GM21723 (cell line): ENCODE data around the gene CD48.
A peak's percentile ranks its signal among the peaks of the same experiment; 100 is the strongest.
"Not testable (repeated sequence)": the region's sequence is repeated elsewhere in the genome, so short reads cannot be mapped to it uniquely, and the experiment has no call there.

Experiments used
- ATAC-seq: cut with Tn5 transposase; IDR thresholded peaks from one replicate; pipeline ENCODE4 v1.9.1; 2021; ENCODE audit warnings: mild to moderate bottlenecking, moderate library complexity; ENCODE audit not compliant: unreplicated experiment

CD48 gene

DNA sequence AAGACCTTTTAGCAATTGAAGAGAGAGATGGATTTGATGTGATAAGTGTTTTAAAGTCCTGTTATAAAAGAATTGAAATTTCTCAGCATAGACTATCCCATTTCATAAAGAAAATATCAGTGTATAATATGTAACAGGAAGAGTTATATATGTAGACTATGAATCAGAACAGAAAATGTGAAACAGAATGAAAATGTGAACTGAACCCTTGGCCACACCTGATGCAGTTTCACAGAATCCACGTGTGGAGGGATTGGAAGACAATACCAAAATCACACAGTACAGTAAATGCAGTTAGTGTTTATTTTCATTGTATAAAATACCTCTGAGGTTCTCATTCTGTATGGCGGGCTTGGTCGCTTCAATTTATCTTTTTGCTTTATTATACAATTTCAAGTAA, 54.9 kb downstream of the CD48 start:
- ATAC-seq = peak; percentile 47

DNA sequence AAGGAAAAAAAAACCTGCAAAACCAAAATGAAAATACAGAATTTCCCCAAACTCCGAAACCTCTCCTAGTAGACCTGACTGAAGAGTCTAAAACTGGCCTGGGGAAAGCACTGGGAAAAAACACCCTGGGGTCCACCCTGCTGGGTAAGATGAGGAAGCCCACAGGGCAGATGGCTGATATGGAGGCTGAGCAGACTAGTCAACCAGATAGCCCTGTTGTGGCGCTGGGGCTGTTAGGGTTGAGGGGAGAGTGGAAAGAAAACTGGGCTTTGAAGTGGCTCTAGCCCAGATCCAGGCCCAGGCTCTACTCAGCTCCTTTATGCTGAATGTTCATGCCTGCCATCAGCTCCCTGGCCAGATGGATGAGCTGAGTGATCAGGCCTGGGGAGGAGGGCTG, 58.0 kb downstream of the CD48 start:
- ATAC-seq = no peak

- no peak for ATAC-seq
Observed at GRCh38 chr1:160652924-160653619, 58.5 kb downstream of the CD48 start.

DNA sequence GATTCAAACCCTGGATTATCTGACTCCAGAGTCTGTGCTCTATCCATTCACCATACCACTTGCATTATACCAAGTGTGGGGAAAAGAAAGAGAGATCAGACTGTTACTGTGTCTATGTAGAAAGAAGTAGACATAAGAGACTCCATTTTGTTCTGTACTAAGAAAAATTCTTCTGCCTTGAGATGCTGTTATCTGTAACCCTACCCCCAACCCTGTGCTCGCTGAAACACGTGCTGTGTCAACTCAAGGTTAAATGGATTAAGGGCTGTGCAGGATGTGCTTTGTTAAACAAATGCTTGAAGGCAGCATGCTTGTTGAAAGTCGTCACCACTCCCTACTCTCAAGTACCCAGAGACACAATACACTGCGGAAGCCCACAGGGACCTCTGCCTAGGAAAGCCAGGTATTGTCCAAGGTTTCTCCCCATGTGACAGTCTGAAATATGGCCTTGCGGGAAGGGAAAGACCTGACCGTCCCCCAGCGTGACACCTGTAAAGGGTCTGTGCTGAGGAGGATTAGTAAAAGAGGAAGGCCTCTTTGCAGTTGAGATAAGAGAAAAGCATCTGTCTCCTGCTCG, 59.5 kb downstream of the CD48 start:
- ATAC-seq = not testable (repeated sequence)

- ATAC-seq = no peak
Observed at GRCh38 chr1:160651433-160652064, 60.1 kb downstream of the CD48 start.

DNA sequence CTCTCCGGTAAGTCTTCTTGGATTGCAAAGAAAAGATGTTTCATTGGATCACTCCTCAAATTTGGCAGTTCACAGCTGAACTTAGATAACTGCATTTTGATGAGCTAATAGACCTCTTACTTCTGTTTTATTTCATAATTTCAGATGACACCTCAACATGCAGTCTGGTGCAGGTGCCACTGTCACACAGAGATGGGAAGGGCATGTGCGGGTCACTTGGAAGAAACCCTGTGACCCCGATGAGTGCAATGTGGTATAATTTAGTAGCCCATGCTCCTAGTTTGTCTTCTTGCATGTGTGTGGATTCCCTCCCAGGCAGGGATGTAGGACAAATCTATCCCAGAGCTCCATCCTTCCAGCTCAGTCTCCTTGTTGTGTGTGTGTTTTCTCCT, 64.3 kb downstream of the CD48 start:
- no peak for ATAC-seq

DNA sequence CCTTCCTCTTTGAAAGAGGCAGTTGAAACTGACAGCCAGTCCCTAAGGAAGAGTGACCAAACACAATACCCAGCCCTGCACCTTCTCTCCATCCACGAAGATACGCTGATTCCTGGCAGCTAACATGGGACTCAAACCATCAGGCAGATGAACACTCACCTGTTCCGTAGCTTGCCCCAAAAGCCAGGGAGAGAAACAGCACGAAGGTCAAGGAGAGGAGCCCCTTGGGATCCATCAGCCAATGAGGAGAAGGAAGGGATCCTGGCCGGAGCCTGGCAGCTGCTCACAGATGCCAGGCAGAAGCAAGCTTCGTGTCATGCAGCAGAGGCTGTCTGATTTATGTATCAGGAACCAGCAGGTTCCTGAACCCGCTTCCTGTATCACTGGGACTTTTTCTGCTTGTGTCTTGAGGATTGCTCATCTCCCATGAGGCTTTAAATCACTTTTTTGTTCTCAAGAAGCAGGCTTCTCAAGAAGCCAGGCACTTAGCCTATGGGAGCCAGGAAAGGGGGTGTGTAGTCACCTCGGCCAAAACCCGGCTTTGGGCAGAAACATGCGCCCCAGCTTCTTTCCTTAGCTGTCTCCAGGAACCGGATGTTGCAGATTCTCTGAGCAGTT, 64.8 kb downstream of the CD48 start, which contains the start of gene SLAMF1:
Gene SLAMF1, minus strand, starts transcription at position 334 of the 618 bp plus-strand sequence. Its CDS starts 99 bp downstream, at position 235.
- peak; percentile 49 for ATAC-seq

DNA sequence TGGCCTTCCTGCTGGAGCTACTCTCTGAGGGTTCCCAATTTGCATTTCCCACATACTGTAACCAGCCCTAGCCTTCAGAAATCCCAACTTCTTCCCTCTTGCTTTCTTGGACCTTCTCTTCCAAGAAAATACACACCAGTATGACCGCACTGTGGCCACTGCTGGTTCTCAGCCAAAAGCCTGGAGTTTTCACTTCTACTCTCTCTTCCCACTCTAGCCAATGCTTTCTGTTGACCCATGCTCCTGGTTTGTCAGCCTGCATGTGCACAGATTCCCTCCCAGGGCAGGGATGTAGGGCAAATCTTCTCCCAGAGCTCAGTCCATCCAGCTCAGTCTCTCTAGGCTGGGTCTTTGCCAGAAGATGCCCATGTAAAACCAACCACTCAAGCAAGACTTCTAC, 65.4 kb downstream of the CD48 start:
- no peak for ATAC-seq

DNA sequence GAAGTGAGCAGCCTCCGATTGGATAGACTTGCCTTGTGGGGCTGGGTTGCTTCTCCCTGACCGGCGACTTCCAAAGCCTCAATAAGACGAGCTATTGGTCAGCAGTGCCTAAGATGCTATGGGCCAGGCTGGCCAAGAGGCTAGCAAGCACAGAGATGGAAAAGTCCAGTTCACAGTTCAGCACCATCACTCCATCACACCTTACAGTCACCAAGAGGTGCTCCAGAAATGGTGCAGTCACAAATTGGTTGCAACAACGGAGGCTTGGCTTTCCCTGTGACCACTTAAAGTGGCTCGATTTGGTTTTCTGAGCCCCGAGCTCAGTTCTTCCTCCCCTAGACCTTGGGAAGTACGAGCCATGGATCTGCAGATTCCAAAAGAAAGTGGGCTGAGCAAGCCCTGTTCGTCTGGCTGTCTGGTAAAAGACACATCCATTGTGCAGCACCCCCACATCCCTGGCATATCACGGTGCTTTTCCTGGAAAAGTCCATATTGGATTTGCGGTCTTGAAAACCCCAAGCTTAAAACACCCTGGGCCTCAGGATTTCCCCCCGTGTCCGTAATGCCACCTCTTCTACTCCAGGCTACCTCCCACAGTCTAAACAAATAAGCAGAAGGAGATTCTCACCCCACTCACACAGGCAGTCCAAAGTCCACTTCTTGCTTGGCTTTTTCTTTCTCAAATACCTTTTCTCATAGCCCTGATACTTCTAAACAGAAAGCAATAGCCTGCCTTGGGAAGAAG, 66.1 kb downstream of the CD48 start:
- no peak for ATAC-seq

- ATAC-seq = no peak
Observed at GRCh38 chr1:160644399-160644798, 67.2 kb downstream of the CD48 start.

- no peak for ATAC-seq
Observed at GRCh38 chr1:160643138-160643537, 68.5 kb downstream of the CD48 start.

- no peak for ATAC-seq
Observed at GRCh38 chr1:160642281-160642644, 69.4 kb downstream of the CD48 start.

DNA sequence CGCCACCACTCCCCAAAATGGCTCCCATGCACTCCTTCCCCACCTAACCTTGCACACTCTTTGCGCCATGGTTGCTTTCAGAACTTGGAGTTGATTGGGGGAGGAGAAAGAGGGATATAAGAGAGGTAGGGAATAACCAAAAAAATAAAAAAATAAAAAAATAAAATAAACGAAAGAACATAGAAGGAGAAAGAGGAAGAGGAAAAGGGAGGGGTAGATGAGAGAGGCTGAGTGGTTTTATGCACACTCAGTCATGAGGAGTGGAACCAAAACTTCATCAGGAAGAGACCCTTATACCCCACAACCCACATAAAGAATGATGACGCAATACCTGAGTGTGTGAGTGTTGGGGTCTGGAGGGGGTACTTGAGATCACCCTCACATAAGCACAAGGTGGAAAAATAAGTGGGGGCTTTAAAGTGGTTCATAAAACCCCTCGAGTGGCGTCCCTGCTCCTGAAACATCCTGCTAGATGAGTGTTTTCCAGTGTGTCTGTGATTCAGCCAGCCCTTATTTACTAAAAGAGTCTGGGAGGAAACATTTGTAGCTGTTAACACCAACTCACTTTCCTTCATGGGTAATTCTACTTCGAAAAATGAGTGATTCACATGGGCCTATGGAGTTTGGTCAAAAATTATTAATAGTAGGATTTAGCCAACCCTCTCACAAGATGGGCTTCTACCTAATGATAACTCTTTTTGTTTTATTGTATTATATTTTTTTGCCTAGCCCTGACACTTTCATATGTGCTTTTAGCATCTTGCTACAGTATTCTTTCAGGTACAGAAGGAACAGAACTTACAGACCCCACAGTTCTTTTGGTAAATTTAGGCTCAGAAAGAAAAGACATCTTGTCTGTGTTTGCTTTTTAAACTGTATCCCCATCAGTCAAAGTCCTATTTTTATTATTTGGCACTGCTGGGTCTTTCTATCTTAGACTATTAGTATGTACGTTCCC, 70.0 kb downstream of the CD48 start:
- no peak for ATAC-seq

GRCh38 chr1:160640359-160641123, 71.1 kb downstream of the CD48 start:
- ATAC-seq = no peak

DNA sequence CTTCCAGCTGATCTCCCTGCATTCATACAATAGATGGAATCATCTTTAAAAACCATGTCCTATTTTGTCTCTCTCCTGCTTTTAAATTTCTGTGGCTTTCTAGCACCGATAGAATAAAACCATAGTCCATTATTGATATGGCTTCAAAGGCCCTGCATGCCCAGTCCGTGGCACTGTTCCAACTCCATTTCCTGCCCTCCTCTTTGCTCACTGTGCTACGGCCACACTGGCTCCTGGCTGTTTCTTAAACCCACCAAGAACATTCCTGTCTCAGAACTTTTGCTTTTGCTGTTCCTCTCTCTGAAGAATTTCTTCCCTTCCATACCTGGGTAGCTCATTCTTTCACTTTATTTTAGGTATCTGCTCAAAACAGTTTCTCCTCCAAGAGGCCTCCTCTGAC, 72.0 kb downstream of the CD48 start:
- no peak for ATAC-seq

DNA sequence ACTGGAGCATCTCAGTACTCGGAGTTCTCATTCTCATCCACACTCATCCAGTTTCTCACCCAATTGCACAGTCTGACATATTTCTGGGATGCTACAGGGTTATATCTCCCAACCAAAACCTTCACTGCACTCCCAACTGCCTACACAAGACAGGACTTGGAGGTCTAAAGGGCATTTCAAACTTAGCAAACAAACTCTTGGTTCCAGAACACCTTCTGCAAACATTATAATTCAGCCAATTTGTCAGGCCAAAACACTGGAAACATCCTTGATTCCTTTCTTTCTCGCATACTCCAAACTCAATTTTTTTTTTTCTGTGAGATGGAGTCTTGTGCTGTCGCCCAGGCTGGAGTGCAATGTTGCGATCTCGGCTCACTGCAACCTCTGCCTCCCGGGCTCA, 72.7 kb downstream of the CD48 start:
- ATAC-seq = no peak

GRCh38 chr1:160638540-160638857, 73.1 kb downstream of the CD48 start:
- ATAC-seq = no peak

DNA sequence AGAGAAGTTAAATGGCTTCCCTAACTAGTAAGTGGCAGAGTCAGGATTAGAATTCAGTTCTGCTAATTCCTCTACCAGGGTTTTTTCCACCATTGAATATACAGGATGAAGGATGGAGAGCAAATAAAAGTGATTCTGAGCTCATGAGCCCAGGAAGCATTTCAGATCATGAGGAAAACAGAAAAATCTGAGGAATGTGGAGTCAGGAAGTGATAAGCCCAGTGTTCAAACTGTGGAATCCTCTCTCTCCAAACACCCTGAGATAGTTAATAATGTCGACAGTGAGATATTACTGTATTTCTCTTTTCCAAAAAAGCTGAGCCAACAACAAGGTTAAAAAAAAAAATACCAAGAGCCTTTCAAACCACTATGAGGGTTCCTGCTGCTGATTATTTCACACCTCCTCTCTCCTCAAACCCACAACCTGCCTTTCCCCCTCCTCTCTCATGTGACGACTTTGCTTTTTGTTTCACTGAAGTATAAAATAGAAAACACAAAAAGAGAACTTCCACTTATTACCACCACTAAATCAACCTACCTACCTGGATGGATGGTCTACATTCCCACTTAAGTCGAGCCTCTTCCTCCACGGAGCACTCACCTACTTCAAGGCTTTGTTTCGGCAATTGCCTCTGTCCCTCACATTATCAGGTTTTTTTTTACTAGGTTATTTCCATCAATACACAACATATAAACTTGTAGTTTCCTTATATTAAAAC, 73.6 kb downstream of the CD48 start:
- ATAC-seq = peak; percentile 42

GRCh38 chr1:160637065-160637464, 74.6 kb downstream of the CD48 start:
- no peak for ATAC-seq
